ENCODE data around the gene MAGEC3.

Gene MAGEC3

GRCh38 chrX:141935645-141936044 is 97.5 kb downstream of the MAGEC3 start:
- H3K4me3 ChIP-seq (ENCODE audit: low read depth, low read length), result no peak overlapping the region
- no peak for DNase-seq (ENCODE audit: low read depth)

- no peak overlapping the region for H3K4me3 ChIP-seq (ENCODE audit: low read depth, low read length)
- no peak for DNase-seq (ENCODE audit: low read depth)
Measured at GRCh38 chrX:141936080-141936479, 98.0 kb downstream of the MAGEC3 start.

DNA sequence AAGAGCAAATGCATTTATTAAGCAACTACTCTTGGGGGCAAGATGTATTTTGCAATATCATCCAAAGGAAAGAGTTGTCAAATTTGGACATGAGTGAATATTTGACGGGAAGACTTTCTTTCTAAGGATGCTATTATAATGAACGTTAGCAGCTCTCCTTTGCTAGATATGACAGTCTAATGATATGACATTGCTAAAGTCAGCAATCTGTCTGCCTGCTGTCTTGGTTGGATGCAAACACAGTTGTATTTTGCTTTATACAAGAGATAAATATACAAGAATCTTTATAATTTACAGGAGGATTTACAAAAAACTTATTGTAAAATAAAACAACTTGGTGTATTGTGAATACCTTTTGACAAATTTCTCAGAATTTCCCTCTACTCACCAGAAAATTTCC is 103.1 kb downstream of the MAGEC3 start:
- DNase-seq (ENCODE audit: low read depth), result no peak
- H3K4me3 ChIP-seq (ENCODE audit: low read depth, low read length), result no peak overlapping the region

DNA sequence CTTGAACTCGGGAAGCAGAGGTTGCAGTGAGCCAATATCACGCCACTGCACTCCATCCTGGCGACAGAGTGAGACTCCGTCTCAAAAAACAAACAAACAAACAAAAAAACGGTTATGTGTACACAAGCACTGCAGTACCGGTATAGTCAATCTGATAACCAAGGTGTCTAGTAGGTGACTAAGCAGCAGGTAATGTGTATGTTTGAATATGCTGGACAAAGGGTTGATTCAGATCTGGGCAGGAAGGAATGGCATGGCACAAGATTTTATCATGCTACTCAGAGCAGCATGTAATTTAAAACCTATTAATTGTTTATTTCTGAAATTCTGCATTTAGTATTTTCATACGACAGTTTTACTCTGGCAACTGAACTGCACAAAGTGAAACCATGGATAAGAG is 107.3 kb downstream of the MAGEC3 start:
- DNase-seq (ENCODE audit: low read depth), result no peak

GRCh38 chrX:141947350-141947749 is 109.2 kb downstream of the MAGEC3 start:
- H3K4me3 ChIP-seq (ENCODE audit: low read depth, low read length), result no peak overlapping the region
- DNase-seq (ENCODE audit: low read depth), result no peak

More for the DNA sequence above, 107.3 kb downstream of the MAGEC3 start:
- no peak overlapping the region for H3K4me3 ChIP-seq (ENCODE audit: low read depth, low read length)
